MM.1S (cell line): ENCODE measurements around the gene ZCWPW1.

Experiments used
- CTCF ChIP-seq: fragments of 300-600 bp; sonication (generic); IDR thresholded peaks from 2 replicates; pipeline ENCODE4 v1.5.1; 2016; ENCODE audit warnings: antibody characterized with exemption, low read length, mixed read lengths
- EZH2 ChIP-seq: fragments of 300-600 bp; sonication (generic); optimal IDR thresholded peaks from 2 replicates; pipeline ENCODE3; 2017; ENCODE audit warnings: low read depth, mild to moderate bottlenecking, antibody characterized with exemption, low read length, mixed read lengths

GRCh38 chr7:100389437-100390088 is 38.9 kb downstream of the ZCWPW1 start:
- TF ChIP-seq CTCF (no peak), EZH2 (no peak)
